Ishikawa (cell line): ENCODE measurements around the gene GRK3.

Experiments used
- CEBPB ChIP-seq: IDR thresholded peaks from 2 replicates; pipeline ENCODE4 v1.6.1; 2012
- CREB1 ChIP-seq: IDR thresholded peaks from 2 replicates; pipeline ENCODE4 v1.6.1; 2012; ENCODE audit warnings: low read depth
- EGR1 ChIP-seq: IDR thresholded peaks from 2 replicates; pipeline ENCODE4 v1.6.1; 2012
- EP300 ChIP-seq: IDR thresholded peaks from 2 replicates; pipeline ENCODE4 v1.6.1; 2012; ENCODE audit warnings: borderline replicate concordance
- FOXM1 ChIP-seq: IDR thresholded peaks from 2 replicates; pipeline ENCODE4 v1.6.1; 2012; ENCODE audit warnings: low read depth, borderline replicate concordance
- MAX ChIP-seq: IDR thresholded peaks from 2 replicates; pipeline ENCODE4 v1.6.1; 2012
- NFIC ChIP-seq: IDR thresholded peaks from 2 replicates; pipeline ENCODE4 v1.6.1; 2012
- RAD21 ChIP-seq: IDR thresholded peaks from 2 replicates; pipeline ENCODE4 v1.6.1; 2012; ENCODE audit warnings: low read depth
- REST ChIP-seq: IDR thresholded peaks from 2 replicates; pipeline ENCODE4 v1.6.1; 2012; ENCODE audit warnings: low read depth, mild to moderate bottlenecking
- TAF1 ChIP-seq: IDR thresholded peaks from 2 replicates; pipeline ENCODE4 v1.6.1; 2012; ENCODE audit warnings: low read depth, mild to moderate bottlenecking
- TCF12 ChIP-seq: IDR thresholded peaks from 2 replicates; pipeline ENCODE4 v1.6.1; 2012; ENCODE audit warnings: low read depth
- TEAD4 ChIP-seq: IDR thresholded peaks from 2 replicates; pipeline ENCODE4 v1.6.1; 2012
- USF1 ChIP-seq: IDR thresholded peaks from 2 replicates; pipeline ENCODE4 v1.6.1; 2012
- YY1 ChIP-seq: IDR thresholded peaks from 2 replicates; pipeline ENCODE4 v1.6.1; 2012; ENCODE audit warnings: low read depth
- ZBTB7A ChIP-seq: IDR thresholded peaks from 2 replicates; pipeline ENCODE4 v1.6.1; 2012; ENCODE audit warnings: low read depth

The GRK3 gene

GRCh38 chr22:25545672-25546071, 18.8 kb upstream of the GRK3 start:
- TF ChIP-seq CREB1 (no peak), REST (no peak), TEAD4 (no peak), FOXM1 (no peak), TCF12 (no peak), RAD21 (no peak), USF1 (no peak), MAX (no peak), YY1 (no peak), TAF1 (no peak), CEBPB (no peak), EP300 (no peak), ZBTB7A (no peak), NFIC (no peak), EGR1 (no peak)

GRCh38 chr22:25546242-25546641, 18.2 kb upstream of the GRK3 start:
- no peak for TF ChIP-seq TAF1
- TF ChIP-seq TCF12: no peak
- no peak for TF ChIP-seq CEBPB
- no peak for TF ChIP-seq MAX
- no peak for TF ChIP-seq TEAD4
- TF ChIP-seq NFIC: no peak
- TF ChIP-seq RAD21: no peak
- TF ChIP-seq FOXM1: no peak
- TF ChIP-seq REST: no peak
- no peak for TF ChIP-seq YY1
- no peak for TF ChIP-seq EP300
- no peak for TF ChIP-seq CREB1
- TF ChIP-seq EGR1: no peak
- TF ChIP-seq USF1: no peak
- TF ChIP-seq ZBTB7A: no peak

GRCh38 chr22:25546751-25547150, 17.7 kb upstream of the GRK3 start:
- TF ChIP-seq EP300 (no peak), MAX (no peak), NFIC (no peak), REST (no peak), USF1 (no peak), TAF1 (no peak), RAD21 (no peak), CREB1 (no peak), ZBTB7A (no peak), TCF12 (no peak), FOXM1 (no peak), YY1 (no peak), TEAD4 (no peak), CEBPB (no peak), EGR1 (no peak)
